T-helper 2 cell treated with Interferon-gamma antibody and Interleukin-4, amounts not matched to agents 5 μg/mL and 100 μg/mL, for 36 hours (primary cell): Measurements from ENCODE around the gene GLRX5.

Source experiments
- DNase-seq: peaks from one replicate; pipeline ENCODE4 v3.0.0; 2021; ENCODE audit warnings: low spot score
- H3K27ac Mint-ChIP-seq: one replicate; pipeline ENCODE4 v1.8.0; 2021; ENCODE audit warnings: mild to moderate bottlenecking, mixed read lengths
- H3K27me3 Mint-ChIP-seq: one replicate; pipeline ENCODE4 v1.8.0; 2021; ENCODE audit warnings: low read depth, mixed read lengths
- H3K36me3 Mint-ChIP-seq: one replicate; pipeline ENCODE4 v1.8.0; 2021; ENCODE audit warnings: low read depth, mixed read lengths
- H3K4me1 Mint-ChIP-seq: one replicate; pipeline ENCODE4 v1.8.0; 2021; ENCODE audit warnings: low read depth, mixed read lengths
- H3K4me3 Mint-ChIP-seq: one replicate; pipeline ENCODE4 v1.8.0; 2022; ENCODE audit warnings: mild to moderate bottlenecking, moderate library complexity, mixed read lengths
- H3K9me3 Mint-ChIP-seq: one replicate; pipeline ENCODE4 v1.8.0; 2021; ENCODE audit warnings: mixed read lengths

GLRX5 gene

GRCh38 chr14:95494456-95494855, 40.4 kb upstream of the GLRX5 start:
- H3K9me3 Mint-ChIP-seq, result peaks cover 4% of the 10 kb centered on the region
- H3K27ac Mint-ChIP-seq, result peak overlapping the region; percentile 50
- no peak overlapping the region for H3K4me3 Mint-ChIP-seq
- H3K27me3 Mint-ChIP-seq, result no peaks in the 10 kb centered on the region
- peaks cover 38% of the 10 kb centered on the region for H3K36me3 Mint-ChIP-seq
- no peak for DNase-seq
- peaks cover 38% of the 10 kb centered on the region for H3K4me1 Mint-ChIP-seq

GRCh38 chr14:95495076-95495475, 39.8 kb upstream of the GLRX5 start:
- Mint-ChIP-seq H3K27me3 (no peaks in the 10 kb centered on the region), H3K4me1 (peaks cover 41% of the 10 kb centered on the region), H3K9me3 (peaks cover 4% of the 10 kb centered on the region), H3K27ac (peak overlapping the region; percentile 82), H3K36me3 (peaks cover 40% of the 10 kb centered on the region), H3K4me3 (peak overlapping the region; percentile 77)
- no peak for DNase-seq

GRCh38 chr14:95495538-95496025, 39.3 kb upstream of the GLRX5 start:
- Mint-ChIP-seq H3K9me3 (peaks cover 4% of the 10 kb centered on the region), H3K36me3 (peaks cover 42% of the 10 kb centered on the region), H3K27me3 (no peaks in the 10 kb centered on the region), H3K4me3 (peak overlapping the region; percentile 77), H3K4me1 (peaks cover 42% of the 10 kb centered on the region), H3K27ac (peak overlapping the region; percentile 82)
- no peak for DNase-seq

GRCh38 chr14:95496111-95496681, 38.7 kb upstream of the GLRX5 start:
- H3K9me3 Mint-ChIP-seq, result peaks cover 4% of the 10 kb centered on the region
- DNase-seq, result no peak
- peak overlapping the region; percentile 82 for H3K27ac Mint-ChIP-seq
- H3K36me3 Mint-ChIP-seq, result peaks cover 46% of the 10 kb centered on the region
- peak overlapping the region; percentile 77 for H3K4me3 Mint-ChIP-seq
- H3K27me3 Mint-ChIP-seq, result no peaks in the 10 kb centered on the region
- H3K4me1 Mint-ChIP-seq, result peaks cover 46% of the 10 kb centered on the region

GRCh38 chr14:95496690-95497259, 38.1 kb upstream of the GLRX5 start:
- DNase-seq, result no peak
- peak overlapping the region; percentile 77 for H3K4me3 Mint-ChIP-seq
- H3K4me1 Mint-ChIP-seq, result peaks cover 47% of the 10 kb centered on the region
- peak overlapping the region; percentile 41 for H3K27ac Mint-ChIP-seq
- H3K36me3 Mint-ChIP-seq, result peaks cover 43% of the 10 kb centered on the region
- peaks cover 4% of the 10 kb centered on the region for H3K9me3 Mint-ChIP-seq
- H3K27me3 Mint-ChIP-seq, result no peaks in the 10 kb centered on the region

- no peak for DNase-seq
- Mint-ChIP-seq H3K4me3 (no peak overlapping the region), H3K4me1 (peaks cover 47% of the 10 kb centered on the region), H3K27me3 (no peaks in the 10 kb centered on the region), H3K36me3 (peaks cover 39% of the 10 kb centered on the region), H3K9me3 (no peaks in the 10 kb centered on the region), H3K27ac (no peak overlapping the region)
Observed at GRCh38 chr14:95497561-95498011, 37.3 kb upstream of the GLRX5 start.

- H3K4me3 Mint-ChIP-seq, result no peak overlapping the region
- H3K9me3 Mint-ChIP-seq, result no peaks in the 10 kb centered on the region
- H3K4me1 Mint-ChIP-seq, result peaks cover 47% of the 10 kb centered on the region
- H3K36me3 Mint-ChIP-seq, result peaks cover 38% of the 10 kb centered on the region
- DNase-seq, result no peak
- H3K27ac Mint-ChIP-seq, result no peak overlapping the region
- no peaks in the 10 kb centered on the region for H3K27me3 Mint-ChIP-seq
Observed at GRCh38 chr14:95498622-95499353, 36.1 kb upstream of the GLRX5 start.

GRCh38 chr14:95499354-95499750, 35.5 kb upstream of the GLRX5 start:
- Mint-ChIP-seq H3K27ac (peak overlapping the region; percentile 52), H3K4me3 (peak overlapping the region; percentile 2), H3K27me3 (no peaks in the 10 kb centered on the region), H3K36me3 (peaks cover 36% of the 10 kb centered on the region), H3K9me3 (no peaks in the 10 kb centered on the region), H3K4me1 (peaks cover 47% of the 10 kb centered on the region)
- DNase-seq, result no peak

- peaks cover 37% of the 10 kb centered on the region for H3K36me3 Mint-ChIP-seq
- H3K4me3 Mint-ChIP-seq, result no peak overlapping the region
- H3K9me3 Mint-ChIP-seq, result no peaks in the 10 kb centered on the region
- peaks cover 47% of the 10 kb centered on the region for H3K4me1 Mint-ChIP-seq
- no peak overlapping the region for H3K27ac Mint-ChIP-seq
- no peaks in the 10 kb centered on the region for H3K27me3 Mint-ChIP-seq
- no peak for DNase-seq
Observed at GRCh38 chr14:95500201-95500681, 34.6 kb upstream of the GLRX5 start.

GRCh38 chr14:95500772-95501401, 34.0 kb upstream of the GLRX5 start:
- Mint-ChIP-seq H3K4me3 (no peak overlapping the region), H3K4me1 (peaks cover 44% of the 10 kb centered on the region), H3K36me3 (peaks cover 37% of the 10 kb centered on the region), H3K27ac (no peak overlapping the region), H3K27me3 (no peaks in the 10 kb centered on the region), H3K9me3 (no peaks in the 10 kb centered on the region)
- DNase-seq, result no peak

- peaks cover 51% of the 10 kb centered on the region for H3K36me3 Mint-ChIP-seq
- DNase-seq, result no peak
- no peaks in the 10 kb centered on the region for H3K9me3 Mint-ChIP-seq
- no peak overlapping the region for H3K4me3 Mint-ChIP-seq
- no peaks in the 10 kb centered on the region for H3K27me3 Mint-ChIP-seq
- H3K27ac Mint-ChIP-seq, result no peak overlapping the region
- peaks cover 38% of the 10 kb centered on the region for H3K4me1 Mint-ChIP-seq
Observed at GRCh38 chr14:95502381-95502950, 32.4 kb upstream of the GLRX5 start.

- peaks cover 39% of the 10 kb centered on the region for H3K4me1 Mint-ChIP-seq
- H3K36me3 Mint-ChIP-seq, result peaks cover 52% of the 10 kb centered on the region
- no peak overlapping the region for H3K4me3 Mint-ChIP-seq
- H3K27me3 Mint-ChIP-seq, result no peaks in the 10 kb centered on the region
- no peak overlapping the region for H3K27ac Mint-ChIP-seq
- DNase-seq, result no peak
- no peaks in the 10 kb centered on the region for H3K9me3 Mint-ChIP-seq
Observed at GRCh38 chr14:95503365-95504134, 31.3 kb upstream of the GLRX5 start.
